Stimulated activated CD8-positive, alpha-beta memory T cell treated with anti-CD3 and anti-CD28 coated beads, Interleukin-2, amount 100 ng/mL, for 48 hours (primary cell): ENCODE measurements around the gene UBE2S.
"Not testable (repeated sequence)": the region's sequence is repeated elsewhere in the genome, so short reads cannot be mapped to it uniquely, and the experiment has no call there.

ENCODE experiments used
- DNase-seq, 2 donors: peaks; one replicate each; pipeline ENCODE4 v3.0.0-alpha.2; 2020; ENCODE audit warnings: low read depth in 2 of 2

Gene UBE2S

GRCh38 chr19:55407550-55407799, at the start of gene UBE2S:
UBE2S (minus strand) TSS chr19:55407788; CDS start chr19:55407589, 199 bp downstream.
- DNase-seq, result not testable (repeated sequence)

GRCh38 chr19:55456347-55456746, 48.8 kb upstream of the UBE2S start:
- no peak for DNase-seq

DNA sequence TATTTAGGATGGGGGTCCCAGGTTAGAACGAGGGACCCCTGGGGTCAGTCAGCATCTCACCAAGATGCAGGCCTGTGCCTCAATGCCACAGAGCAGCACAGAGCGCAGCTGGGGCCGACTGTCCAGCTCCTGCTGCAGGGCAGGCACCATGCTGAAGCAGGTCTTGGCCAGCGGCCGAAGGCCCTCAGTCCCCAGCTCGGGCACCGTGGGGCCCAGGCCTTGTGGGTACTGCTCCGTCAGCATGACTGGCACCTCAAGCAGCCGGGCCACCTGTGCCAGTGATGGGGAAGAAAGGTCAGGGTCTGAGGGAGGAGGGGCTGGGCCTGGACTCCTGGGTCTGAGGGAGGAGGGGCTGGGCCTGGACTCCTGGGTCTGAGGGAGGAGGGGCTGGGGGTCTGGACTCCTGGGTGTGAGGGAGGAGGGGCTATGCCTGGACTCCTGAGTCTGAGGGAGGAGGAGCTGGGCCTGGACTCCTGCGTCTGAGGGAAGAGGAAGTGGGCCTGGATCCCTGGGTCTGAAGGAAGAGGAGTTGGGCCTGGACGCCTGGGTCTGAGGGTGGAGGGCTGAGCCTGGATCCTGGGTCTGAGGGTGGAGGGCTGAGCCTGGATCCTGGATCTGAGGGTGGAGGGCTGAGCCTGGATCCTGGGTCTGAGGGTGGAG, 48.1 kb upstream of the UBE2S start:
- no peak for DNase-seq

DNA sequence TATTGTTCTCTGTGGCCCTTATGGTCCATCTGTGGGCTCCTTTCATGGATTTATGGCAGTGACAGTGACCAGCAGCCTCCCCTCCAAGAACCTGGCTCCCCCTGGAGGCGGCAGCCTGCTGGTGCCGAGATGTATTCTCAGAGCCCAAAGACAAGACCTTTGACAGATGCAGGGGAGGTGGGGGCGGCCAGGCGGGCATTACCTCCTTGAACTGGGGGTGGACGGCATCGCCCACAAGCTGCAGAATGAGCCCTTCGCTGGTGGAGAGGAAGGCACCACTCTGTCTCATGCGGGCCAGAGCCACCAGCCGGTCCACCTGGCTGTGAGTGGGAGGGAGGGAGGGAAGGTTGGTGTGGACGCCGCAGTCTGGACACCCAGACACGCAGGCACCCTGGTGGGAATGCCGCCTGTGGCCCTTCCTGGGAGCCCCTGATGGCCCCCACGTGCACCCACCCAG, 47.2 kb upstream of the UBE2S start:
- peak; percentile 28 to 43 for DNase-seq

GRCh38 chr19:55453511-55454260, 46.1 kb upstream of the UBE2S start:
- DNase-seq, result no peak

GRCh38 chr19:55452749-55453346, 45.3 kb upstream of the UBE2S start:
- DNase-seq, result peak in 1 of 2 donors; percentile 43

- DNase-seq, result no peak
Measured at GRCh38 chr19:55451965-55452748, 44.6 kb upstream of the UBE2S start.

GRCh38 chr19:55451163-55451964, 43.8 kb upstream of the UBE2S start:
- DNase-seq, result no peak

GRCh38 chr19:55449469-55449868, 41.9 kb upstream of the UBE2S start:
- DNase-seq, result no peak

- not testable (repeated sequence) for DNase-seq
Measured at GRCh38 chr19:55448175-55448490, 40.5 kb upstream of the UBE2S start.

GRCh38 chr19:55447421-55448174, 40.0 kb upstream of the UBE2S start:
- no peak for DNase-seq

DNA sequence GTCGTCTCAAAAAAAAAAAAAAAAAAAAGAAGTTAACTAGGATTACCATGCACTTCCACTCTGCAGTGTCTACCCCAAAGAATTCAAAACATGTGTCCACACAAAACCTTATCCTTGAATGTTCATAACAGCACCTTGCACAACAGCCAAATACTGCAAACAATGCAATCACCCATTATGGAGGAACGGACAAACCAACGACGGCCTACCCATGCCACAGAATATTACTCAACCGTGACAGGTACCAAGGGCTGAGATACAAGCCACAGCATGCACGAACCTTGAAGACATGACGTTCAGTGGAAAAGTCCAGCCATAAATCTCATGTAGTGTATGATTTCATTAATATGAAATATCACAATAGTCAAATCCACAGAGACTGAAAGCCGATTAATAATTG, 38.5 kb upstream of the UBE2S start:
- no peak for DNase-seq

DNA sequence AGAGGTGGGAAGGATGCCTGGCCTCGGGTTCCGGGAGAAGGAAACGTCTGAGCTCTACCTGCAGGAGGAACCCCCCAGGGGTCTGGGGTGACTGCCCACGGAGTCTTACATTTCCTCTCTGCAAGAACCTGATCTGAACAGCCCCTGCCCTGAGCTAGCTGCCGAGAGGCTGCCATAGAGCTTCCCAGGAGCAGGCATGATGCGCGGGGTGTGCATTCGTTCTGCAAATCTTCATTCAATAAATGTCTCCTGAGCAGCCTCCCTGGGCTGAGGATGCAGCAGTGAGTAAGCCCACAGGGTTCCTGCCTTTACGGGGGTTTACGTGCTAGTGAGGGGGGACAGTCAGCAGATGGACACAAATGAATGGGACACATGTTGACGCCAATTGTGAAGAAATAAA, 37.1 kb upstream of the UBE2S start:
- no peak for DNase-seq

GRCh38 chr19:55443824-55444480, 36.4 kb upstream of the UBE2S start:
- no peak for DNase-seq

DNA sequence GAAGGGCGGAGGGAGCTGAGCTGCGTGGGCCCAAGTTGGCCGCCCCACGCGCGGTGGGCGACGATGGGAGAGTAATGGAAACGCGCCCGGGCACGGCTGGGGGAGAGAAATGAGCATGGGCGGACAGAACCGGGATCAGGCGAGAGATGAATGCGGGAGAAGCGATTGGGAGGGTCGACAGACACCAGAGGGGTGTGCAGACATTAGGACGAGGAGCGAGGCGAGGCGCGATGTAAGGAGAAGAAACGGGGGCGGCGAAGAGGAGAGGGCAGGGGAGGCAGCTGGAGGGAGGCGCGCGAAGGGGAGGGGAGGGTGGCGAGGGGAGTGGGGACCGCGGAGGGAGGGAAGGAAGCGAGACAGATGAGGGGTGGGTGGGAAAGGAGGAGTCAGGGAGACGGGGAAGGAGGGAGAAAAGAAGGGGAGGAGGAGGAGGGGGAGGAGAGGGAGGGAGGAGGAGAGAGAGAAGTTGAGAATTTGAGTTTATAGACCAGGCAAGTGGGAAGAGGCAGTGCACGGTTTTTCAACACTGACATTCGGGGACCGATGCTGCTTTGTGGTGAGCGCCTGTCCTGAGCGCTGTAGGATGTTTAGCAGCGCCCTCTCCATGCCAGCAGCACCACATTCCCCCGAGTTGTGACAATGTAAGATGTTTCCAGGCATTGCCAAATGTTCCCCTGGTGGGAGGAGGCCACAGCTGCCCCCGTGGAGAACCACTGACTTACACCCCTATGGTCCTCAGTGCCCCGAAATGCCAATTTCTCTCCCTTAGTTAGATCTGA, 35.6 kb upstream of the UBE2S start, which contains the start of gene SHISA7:
Gene SHISA7 (minus strand): TSS at position 256 of the 779 bp plus-strand sequence. CDS start 437 bp downstream, outside the sequence.
- DNase-seq, result no peak

GRCh38 chr19:55442372-55442961, 34.9 kb upstream of the UBE2S start:
- DNase-seq, result no peak

DNA sequence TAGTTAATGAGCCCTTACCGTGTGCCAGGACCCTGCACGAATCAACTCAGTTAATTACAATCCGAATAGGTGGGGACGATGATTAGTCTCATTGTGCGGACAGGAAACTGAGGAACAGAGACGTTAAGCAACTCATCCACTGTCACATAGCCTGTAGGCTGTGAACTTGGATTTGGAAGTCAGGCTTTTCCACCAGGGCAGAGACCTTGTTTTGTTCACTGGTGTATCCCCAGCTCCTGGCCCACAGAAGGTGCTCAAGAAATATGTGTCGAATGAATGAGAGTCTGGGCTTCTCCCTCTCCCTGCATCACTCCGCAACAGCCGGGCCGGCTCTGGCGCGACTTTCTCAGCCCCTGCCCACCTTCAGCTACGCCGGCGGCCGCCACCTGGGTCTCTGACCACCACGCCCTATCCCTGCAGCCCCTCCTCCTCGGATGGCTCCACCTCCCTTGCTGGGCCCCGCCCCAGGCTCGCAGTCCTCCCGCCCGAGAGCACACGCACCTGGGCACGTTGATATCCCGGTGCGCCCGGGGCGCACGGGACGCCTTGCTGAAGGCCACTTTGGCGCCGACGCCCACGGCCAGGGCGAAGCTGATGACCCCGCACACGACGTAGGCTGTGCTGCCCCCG, 34.2 kb upstream of the UBE2S start:
- no peak for DNase-seq

GRCh38 chr19:55441319-55441691, 33.7 kb upstream of the UBE2S start:
- no peak for DNase-seq
